ELR (cell line): ENCODE results near the gene FRAS1.
"Not testable (repeated sequence)": the region's sequence is repeated elsewhere in the genome, so short reads cannot be mapped to it uniquely, and the experiment has no call there.

Source experiments
- DNase-seq: peaks from one replicate; pipeline ENCODE4 v3.0.0-alpha.2; 2015; ENCODE audit warnings: low read depth

FRAS1 gene

GRCh38 chr4:78292341-78292740, 235.2 kb downstream of the FRAS1 start:
- DNase-seq = no peak

- no peak for DNase-seq
Measured at GRCh38 chr4:78292856-78293255, 235.7 kb downstream of the FRAS1 start.

- DNase-seq = no peak
Measured at GRCh38 chr4:78293348-78293747, 236.2 kb downstream of the FRAS1 start.

- peak; percentile 56 for DNase-seq
Measured at GRCh38 chr4:78293821-78294301, 236.7 kb downstream of the FRAS1 start.

GRCh38 chr4:78296261-78296660, 239.1 kb downstream of the FRAS1 start:
- no peak for DNase-seq

- no peak for DNase-seq
Measured at GRCh38 chr4:78297116-78297800, 240.1 kb downstream of the FRAS1 start.

- DNase-seq = peak; percentile 9
Measured at GRCh38 chr4:78298618-78299017, 241.5 kb downstream of the FRAS1 start.

- DNase-seq = no peak
Measured at GRCh38 chr4:78299565-78299972, 242.4 kb downstream of the FRAS1 start.

GRCh38 chr4:78307263-78307662, 250.1 kb downstream of the FRAS1 start:
- DNase-seq = not testable (repeated sequence)

- DNase-seq = no peak
Measured at GRCh38 chr4:78308517-78308916, 251.4 kb downstream of the FRAS1 start.

- no peak for DNase-seq
Measured at GRCh38 chr4:78309352-78309751, 252.2 kb downstream of the FRAS1 start.

- no peak for DNase-seq
Measured at GRCh38 chr4:78310007-78310739, 253.1 kb downstream of the FRAS1 start.

- DNase-seq = no peak
Measured at GRCh38 chr4:78310740-78311115, 253.6 kb downstream of the FRAS1 start.

- no peak for DNase-seq
Measured at GRCh38 chr4:78311306-78311705, 254.2 kb downstream of the FRAS1 start.

- no peak for DNase-seq
Measured at GRCh38 chr4:78312989-78313753, 256.0 kb downstream of the FRAS1 start.

- DNase-seq = no peak
Measured at GRCh38 chr4:78313754-78314120, 256.6 kb downstream of the FRAS1 start.

GRCh38 chr4:78318126-78318525, 261.0 kb downstream of the FRAS1 start:
- DNase-seq = no peak

- DNase-seq = no peak
Measured at GRCh38 chr4:78320349-78320935, 263.3 kb downstream of the FRAS1 start.

GRCh38 chr4:78322032-78322431, 264.9 kb downstream of the FRAS1 start:
- DNase-seq = no peak

GRCh38 chr4:78323439-78323838, 266.3 kb downstream of the FRAS1 start:
- no peak for DNase-seq

GRCh38 chr4:78324625-78325024, 267.5 kb downstream of the FRAS1 start:
- no peak for DNase-seq
